Measurements from ENCODE around the gene SMC6.

The SMC6 gene

DNA sequence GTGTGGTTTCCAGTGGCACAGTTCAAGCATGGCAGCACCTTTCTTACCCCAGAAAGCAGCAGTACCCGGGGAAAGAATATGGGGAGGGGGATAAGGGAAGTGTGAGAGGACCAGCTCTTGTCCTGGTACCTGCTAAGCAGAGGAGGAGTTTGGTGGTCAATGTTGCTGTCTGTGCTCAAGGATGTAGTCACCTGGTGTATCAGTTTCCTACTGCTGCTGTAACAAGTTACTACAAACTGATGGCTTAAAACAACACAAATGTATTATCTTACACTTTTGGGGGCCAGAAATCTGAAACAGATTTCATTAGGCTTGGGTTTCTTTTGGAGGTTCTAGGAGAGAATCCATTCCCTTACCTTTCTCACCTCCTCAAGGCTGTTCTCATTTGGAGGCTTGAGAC, 135.7 kb downstream of the SMC6 start:
- DNase-seq (ENCODE audit: low read depth, low spot score): no peak

DNA sequence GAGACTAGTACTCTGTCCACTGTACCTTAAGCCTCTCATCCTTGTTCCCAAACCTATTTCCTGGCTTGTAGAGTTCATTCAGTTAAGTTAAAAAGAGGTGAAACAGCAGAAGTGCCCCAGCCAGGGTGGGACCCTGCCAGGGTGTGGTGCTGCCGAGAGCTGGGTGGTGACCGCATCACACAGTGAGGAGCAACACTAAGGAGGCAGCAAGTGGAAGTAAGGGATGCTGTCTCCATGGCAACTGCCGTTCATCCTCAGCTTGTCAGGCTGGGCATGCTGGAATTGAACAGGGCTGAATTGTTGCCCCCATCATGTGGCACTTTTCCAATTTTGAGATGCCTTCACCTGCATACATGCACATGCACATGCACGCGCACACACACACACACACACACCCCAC, 136.1 kb downstream of the SMC6 start:
- no peak for DNase-seq (ENCODE audit: low read depth, low spot score)

DNA sequence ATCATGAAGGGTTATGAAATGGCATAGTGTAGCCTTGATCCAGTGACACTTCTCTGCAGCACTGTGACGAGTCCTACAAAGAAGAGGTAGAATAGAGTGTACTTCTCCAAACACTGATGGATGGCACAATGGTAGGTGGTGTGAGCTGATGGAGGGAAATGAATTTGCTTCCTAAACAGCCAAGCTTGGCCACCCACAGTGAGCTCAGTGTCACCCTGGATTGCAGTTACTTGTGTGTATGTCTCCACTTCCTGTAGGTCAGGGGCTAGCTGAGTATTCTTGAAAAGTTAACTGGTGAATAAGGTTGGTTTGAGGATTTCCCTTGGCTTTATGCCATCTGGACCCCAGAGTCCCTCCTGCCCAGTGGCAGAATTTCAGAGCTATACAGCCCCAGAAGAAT, 137.2 kb downstream of the SMC6 start:
- DNase-seq (ENCODE audit: low read depth, low spot score): no peak

DNA sequence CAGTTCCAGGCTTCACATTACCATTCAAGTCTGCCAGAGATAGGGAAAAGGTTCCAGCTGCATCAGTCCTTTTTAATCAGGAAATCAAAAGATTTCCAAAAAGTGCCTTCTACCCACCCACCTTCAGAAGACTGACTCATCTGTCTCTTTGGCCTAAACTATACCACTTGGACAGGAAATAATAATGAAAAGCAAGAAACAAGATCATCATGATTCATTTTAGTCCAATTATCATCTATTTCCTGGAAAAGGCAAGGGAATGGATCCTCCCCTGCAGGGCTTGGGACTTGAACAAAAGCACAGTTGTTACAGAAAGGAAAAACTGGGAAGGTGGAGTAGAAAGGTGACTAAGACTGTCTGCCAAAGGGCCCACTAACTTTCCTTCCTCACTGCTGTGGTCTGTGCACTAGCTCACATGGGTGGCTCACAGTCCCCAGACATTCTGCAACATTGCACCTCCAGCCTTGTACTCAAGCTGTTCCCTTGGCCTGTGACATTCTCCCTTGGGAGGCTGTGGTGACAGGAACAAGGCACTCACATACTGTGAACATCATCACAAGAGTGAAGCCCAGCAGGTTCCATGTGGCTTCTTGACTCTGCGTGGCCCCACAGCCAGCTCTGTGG, 137.8 kb downstream of the SMC6 start:
- no peak for DNase-seq (ENCODE audit: low read depth, low spot score)

DNA sequence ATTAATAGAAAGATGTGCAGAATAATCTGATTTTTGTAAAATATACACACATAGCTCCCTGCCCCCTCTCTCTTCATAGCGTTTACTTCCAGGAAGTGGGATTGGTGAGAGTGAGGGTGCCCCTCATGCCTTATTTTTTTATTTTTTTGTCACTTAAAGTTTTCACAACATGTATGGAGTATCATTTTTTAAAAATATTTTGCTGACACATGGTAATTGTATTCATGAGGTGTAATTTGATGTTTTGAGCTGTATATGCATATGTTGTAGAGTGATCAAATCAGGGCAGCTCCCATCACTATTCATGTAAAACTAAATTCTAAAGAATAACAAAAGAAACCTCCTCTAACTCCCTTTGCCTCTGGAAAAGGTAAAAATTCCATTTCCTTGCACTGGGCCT, 138.5 kb downstream of the SMC6 start:
- no peak for DNase-seq (ENCODE audit: low read depth, low spot score)

DNA sequence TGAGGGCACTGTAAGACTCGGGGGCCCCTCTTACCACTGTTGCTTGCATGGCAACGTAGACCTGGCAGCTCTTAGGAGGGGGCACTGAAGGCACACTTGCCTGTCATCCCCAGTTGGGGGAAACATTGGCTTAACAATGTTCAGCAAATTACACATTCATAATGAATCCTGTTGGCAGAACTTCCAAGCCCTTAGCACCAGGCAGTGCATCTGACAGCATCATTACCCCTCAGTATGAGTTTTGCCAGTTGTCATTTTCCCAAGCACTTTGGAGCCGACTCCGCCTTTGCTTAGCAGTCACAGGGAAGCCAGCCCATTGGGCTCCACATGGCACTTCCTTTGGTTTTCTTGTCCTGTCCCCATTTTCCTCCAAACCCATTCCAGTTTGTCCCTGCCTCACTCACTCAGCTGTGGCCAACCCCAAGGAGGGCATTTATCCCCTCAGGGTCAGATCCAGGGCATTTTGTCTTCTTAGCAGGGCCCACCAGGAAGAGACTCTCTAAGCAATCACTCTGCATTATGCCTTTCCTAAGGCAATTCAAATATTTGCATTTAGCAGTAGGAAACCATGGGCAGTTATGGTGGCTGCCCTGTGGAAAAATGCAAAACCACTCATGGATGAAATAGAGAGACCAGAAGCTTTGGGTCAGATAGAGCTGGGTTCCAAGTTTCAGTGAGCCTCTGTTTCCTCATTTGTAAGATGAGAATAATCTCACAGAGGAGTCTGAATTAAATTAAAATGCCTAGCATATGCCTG, 139.3 kb downstream of the SMC6 start:
- DNase-seq (ENCODE audit: low read depth, low spot score): no peak
